OCI-LY3 (cell line): Measurements from ENCODE around the gene RCCD1.

Source experiments
- CTCF ChIP-seq: fragments of 200-600, 300-600 bp; sonication (generic); IDR thresholded peaks from 2 replicates; pipeline ENCODE4 v1.5.1; 2014; ENCODE audit warnings: antibody characterized with exemption, low read length, low read depth
- EZH2phosphoT487 ChIP-seq: fragments of 200-600 bp; shearing (Covaris generic); IDR thresholded peaks from 2 replicates; pipeline ENCODE4 v1.6.1; 2018; ENCODE audit warnings: antibody characterized with exemption, mixed run types, low read depth

DNA sequence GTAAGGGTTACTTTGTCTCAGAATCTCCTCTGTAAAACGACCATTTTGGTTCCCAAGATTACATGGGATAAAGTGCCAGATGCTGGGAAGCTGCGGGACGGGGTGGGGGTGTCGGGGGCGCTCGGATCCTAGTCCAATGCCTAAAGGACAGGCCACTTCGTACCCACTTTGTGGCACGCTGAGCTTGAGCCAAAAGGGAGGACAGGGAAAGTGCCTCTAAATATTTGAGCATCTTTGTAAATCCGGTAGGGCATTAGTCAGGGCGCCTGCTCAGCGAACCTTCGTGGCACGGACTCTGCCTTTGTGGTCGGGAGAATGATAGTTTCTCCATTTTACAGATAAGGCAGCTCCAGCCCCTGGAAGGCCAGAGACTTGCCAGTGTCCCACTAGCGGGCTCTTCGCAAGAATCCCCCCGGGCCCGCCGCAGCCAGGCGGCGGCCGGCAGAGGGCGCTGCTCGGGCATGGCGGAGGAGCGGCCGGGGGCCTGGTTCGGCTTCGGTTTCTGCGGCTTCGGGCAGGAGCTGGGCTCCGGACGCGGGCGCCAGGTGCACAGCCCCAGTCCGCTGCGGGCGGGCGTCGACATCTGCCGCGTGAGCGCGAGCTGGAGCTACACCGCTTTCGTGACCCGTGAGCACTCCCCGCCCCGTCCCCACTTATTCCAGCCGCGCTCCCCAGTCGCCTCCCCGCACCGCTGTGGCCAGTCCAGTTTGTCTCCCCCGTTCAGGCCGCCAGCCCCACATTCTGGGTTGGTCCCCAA lies 1.8 kb downstream of the RCCD1 start:
- no peak for TF ChIP-seq CTCF
- TF ChIP-seq EZH2phosphoT487, result no peak
